WERI-Rb-1 (cell line): Measurements from ENCODE around the gene TBKBP1.

Experiments used
- DNase-seq: peaks from one replicate; pipeline ENCODE4 v3.0.0-alpha.2; 2020
- H3K27ac ChIP-seq: fragments of 250-450 bp; sonication (Bioruptor Pico); 2 replicates; pipeline ENCODE4 v1.5.1; 2020; ENCODE audit warnings: mild to moderate bottlenecking, moderate library complexity
- H3K27me3 ChIP-seq: fragments of 250-450 bp; sonication (Bioruptor Pico); 2 replicates; pipeline ENCODE4 v1.5.1; 2021; ENCODE audit warnings: mild to moderate bottlenecking, low read depth, moderate library complexity; ENCODE audit not compliant: insufficient read depth, severe bottlenecking
- H3K36me3 ChIP-seq: fragments of 250-450 bp; sonication (Bioruptor Pico); 2 replicates; pipeline ENCODE4 v1.5.1; 2020; ENCODE audit warnings: mild to moderate bottlenecking, moderate library complexity
- H3K4me3 ChIP-seq: 2 replicates; pipeline ENCODE4 v1.5.1; 2011; ENCODE audit warnings: low read depth, mild to moderate bottlenecking, control low read depth, low read length
- H3K9me3 ChIP-seq: fragments of 250-450 bp; sonication (Bioruptor Pico); 2 replicates; pipeline ENCODE4 v1.5.1; 2021; ENCODE audit warnings: mild to moderate bottlenecking, moderate library complexity; ENCODE audit not compliant: severe bottlenecking
- CTCF ChIP-seq: IDR thresholded peaks from 2 replicates; pipeline ENCODE4 v1.5.1; 2011; ENCODE audit warnings: low read depth, mild to moderate bottlenecking, control low read depth, inconsistent platforms, low read length

The TBKBP1 gene

GRCh38 chr17:47741793-47742145 is 47.8 kb downstream of the TBKBP1 start:
- DNase-seq, result no peak
- Histone ChIP-seq H3K9me3 (no peaks in the 10 kb centered on the region), H3K27me3 (no peaks in the 10 kb centered on the region), H3K36me3 (no peaks in the 10 kb centered on the region), H3K27ac (no peak overlapping the region), H3K4me3 (no peak overlapping the region)
- no peak for TF ChIP-seq CTCF

GRCh38 chr17:47742319-47743181 is 48.6 kb downstream of the TBKBP1 start:
- Histone ChIP-seq H3K36me3 (no peaks in the 10 kb centered on the region), H3K9me3 (no peaks in the 10 kb centered on the region), H3K27me3 (no peaks in the 10 kb centered on the region), H3K4me3 (no peak overlapping the region), H3K27ac (no peak overlapping the region)
- peak; percentile 94 for TF ChIP-seq CTCF
- DNase-seq, result peak; percentile 79

GRCh38 chr17:47744168-47745036 is 50.4 kb downstream of the TBKBP1 start:
- Histone ChIP-seq H3K9me3 (no peaks in the 10 kb centered on the region), H3K27me3 (no peaks in the 10 kb centered on the region), H3K27ac (no peak overlapping the region), H3K36me3 (no peaks in the 10 kb centered on the region), H3K4me3 (no peak overlapping the region)
- TF ChIP-seq CTCF, result no peak
- no peak for DNase-seq

GRCh38 chr17:47745037-47745380 is 51.0 kb downstream of the TBKBP1 start:
- no peak for DNase-seq
- H3K27me3 ChIP-seq, result no peaks in the 10 kb centered on the region
- no peak for TF ChIP-seq CTCF
- no peaks in the 10 kb centered on the region for H3K9me3 ChIP-seq
- no peaks in the 10 kb centered on the region for H3K36me3 ChIP-seq
- no peak overlapping the region for H3K4me3 ChIP-seq
- H3K27ac ChIP-seq, result no peak overlapping the region

GRCh38 chr17:47751471-47751870 is 57.5 kb downstream of the TBKBP1 start:
- no peaks in the 10 kb centered on the region for H3K27me3 ChIP-seq
- H3K4me3 ChIP-seq, result no peak overlapping the region
- DNase-seq, result no peak
- H3K36me3 ChIP-seq, result no peaks in the 10 kb centered on the region
- H3K9me3 ChIP-seq, result peaks cover 9% of the 10 kb centered on the region
- H3K27ac ChIP-seq, result no peak overlapping the region
- no peak for TF ChIP-seq CTCF
